Measurements from ENCODE around the gene CREBRF. TPM values are rescaled to one million over a fixed set of nuclear protein-coding genes. Genes with fewer than 3 reads are reported as not detected.

Gene CREBRF
- total and polyA plus RNA-seq, 2 of the 8 experiments (the other 6 are each of a cell fraction or from before 2014, with no cell fraction given): 1.2 to 4.7 TPM

- TF ChIP-seq NRF1 (IDR thresholded peaks at IDR 0.05; ENCODE audit: low read depth, low read length) (no peak), POLR2A (IDR thresholded peaks at IDR 0.05; ENCODE audit: control extremely low read depth in 1 of 2, low read depth in 2 of 2, low read length in 2 of 2) (no peak), SIRT6 (IDR thresholded peaks at IDR 0.05; ENCODE audit: low read length) (no peak)
These were observed 34.5 kb downstream of the CREBRF start (continued) for GRCh38 chr5:173090639-173091038.

All from H1 (cell line).